Stimulated activated CD4-positive, alpha-beta T cell treated with anti-CD3 and anti-CD28 coated beads, Interleukin-15, amount 100 ng/mL, for 1 hour (primary cell): Measurements from ENCODE around the gene MFSD6L.
A peak's percentile ranks its signal among the peaks of the same experiment; 100 is the strongest.

ENCODE experiments used
- DNase-seq, 2 donors: peaks; one replicate each; pipeline ENCODE4 v3.0.0-alpha.2; 2020; ENCODE audit warnings: low read depth in 1 of 2, low spot score in 1 of 2

MFSD6L gene

DNA sequence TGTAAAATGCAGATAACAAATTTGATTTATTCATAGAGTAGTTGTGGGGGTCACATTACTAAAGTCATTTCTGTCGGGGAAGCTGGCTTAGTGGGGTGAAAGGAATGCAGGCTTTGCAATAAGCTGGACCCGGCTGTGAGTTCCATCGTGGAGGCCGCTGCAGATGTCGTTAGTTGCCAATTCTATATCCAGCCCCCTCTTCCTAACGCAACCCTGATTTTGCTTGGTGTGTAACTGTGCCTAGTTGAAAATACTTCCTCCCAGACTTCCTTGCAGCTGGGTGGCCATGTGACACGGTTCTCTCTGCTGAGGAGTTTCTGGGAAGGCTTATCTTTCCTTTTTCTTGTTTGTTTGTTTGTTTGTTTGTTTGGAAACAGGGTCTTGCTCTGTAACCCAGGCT lies 4.5 kb downstream of the MFSD6L start:
- no peak for DNase-seq

DNA sequence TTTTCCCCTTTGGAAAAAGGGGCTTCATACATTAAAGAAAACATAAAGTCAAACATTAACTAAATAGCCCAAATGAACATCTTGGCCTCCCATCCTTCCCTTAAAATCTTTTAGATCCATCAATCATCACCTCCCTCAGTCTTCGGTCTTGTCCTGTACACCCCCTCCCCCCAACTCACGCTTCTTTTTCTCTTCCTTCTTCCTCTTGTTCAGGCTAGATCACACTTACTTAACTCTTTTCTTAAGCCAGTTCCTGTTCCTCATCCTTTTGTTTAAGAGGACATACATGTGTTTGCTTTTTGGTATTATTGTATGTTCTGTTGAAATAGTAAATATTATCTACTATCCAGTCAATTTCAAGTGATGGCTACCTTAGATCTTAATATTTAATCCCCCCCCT lies 5.5 kb downstream of the MFSD6L start:
- DNase-seq: no peak

DNA sequence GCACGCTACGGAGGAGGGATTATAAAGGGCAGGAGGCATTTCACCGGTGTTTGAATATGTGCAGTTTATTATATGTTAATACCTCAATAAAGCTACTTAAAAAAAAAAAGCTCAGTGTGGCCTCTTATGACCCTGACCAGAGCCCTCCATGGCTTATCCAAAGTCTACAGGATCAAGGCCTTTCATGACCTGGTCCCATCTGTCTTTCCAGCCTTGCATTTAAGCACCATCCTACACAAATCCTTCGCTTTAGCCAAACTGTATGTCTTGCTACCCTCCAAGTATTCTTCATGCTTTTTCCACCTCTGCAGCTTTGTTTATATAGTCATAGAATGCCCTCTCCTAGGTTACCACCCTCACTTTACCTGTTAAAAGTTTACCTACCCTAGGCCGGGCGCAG lies 6.5 kb downstream of the MFSD6L start:
- no peak for DNase-seq

DNA sequence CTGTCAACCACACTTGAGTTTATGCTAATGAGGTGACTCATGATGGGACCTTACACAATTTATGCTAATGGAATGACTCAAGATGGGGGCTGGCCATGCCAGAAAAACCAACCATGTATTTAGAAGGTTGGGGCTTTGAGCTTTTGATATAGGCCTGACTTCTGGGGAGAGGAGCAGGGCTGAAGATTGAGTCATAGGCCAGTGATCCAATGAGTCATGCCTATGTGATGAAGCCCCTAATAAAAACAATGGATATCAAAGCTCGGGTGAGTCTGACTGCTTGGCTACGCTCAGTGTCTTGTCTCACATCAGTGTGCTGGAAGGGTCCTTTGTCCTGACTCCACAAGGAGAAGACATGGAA lies 7.3 kb downstream of the MFSD6L start:
- DNase-seq: no peak

GRCh38 chr17:8791248-8791909 lies 7.8 kb downstream of the MFSD6L start:
- no peak for DNase-seq

DNA sequence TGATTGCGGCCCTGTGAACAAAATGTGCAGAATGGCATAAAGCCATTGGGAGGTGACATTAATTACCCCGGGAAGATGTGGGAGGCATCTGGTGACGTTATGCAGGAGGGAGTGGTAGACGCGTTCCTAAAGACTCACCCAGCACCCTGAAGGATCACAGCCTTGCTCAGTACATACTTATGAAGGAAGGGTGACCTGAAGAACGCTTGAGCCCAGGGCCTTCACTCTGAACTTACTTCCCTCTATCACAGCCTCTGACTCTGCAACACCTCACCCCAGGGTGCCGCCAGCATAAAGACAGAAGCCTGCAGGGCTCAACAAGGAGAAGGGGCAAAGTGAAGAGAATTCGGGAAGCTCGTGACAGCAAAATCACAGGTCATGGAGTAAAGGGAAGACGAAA lies 9.4 kb downstream of the MFSD6L start:
- no peak for DNase-seq

DNA sequence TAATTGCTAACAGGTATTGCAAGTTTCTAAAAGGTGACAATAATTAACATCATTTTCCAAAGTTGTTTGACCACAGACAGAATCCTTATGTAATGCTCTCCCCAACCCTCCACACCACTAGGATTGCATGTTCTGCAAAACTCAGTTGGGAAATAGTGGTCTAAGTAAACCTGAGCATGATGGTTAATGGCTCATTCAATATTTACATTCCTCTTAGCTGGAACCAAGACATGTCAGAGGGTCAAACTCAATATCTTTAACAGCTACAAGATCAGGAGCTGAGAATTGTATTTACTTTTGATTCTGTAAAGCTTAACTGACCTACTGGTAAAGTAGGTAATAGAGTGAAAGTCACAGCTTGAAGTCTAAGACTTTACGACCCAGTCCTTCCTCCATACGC lies 10.2 kb downstream of the MFSD6L start:
- no peak for DNase-seq

- DNase-seq: peak; percentile 34 to 52
These were observed 13.4 kb downstream of the MFSD6L start for GRCh38 chr17:8785547-8786413.

GRCh38 chr17:8782176-8782575 lies 17.0 kb downstream of the MFSD6L start:
- no peak for DNase-seq

DNA sequence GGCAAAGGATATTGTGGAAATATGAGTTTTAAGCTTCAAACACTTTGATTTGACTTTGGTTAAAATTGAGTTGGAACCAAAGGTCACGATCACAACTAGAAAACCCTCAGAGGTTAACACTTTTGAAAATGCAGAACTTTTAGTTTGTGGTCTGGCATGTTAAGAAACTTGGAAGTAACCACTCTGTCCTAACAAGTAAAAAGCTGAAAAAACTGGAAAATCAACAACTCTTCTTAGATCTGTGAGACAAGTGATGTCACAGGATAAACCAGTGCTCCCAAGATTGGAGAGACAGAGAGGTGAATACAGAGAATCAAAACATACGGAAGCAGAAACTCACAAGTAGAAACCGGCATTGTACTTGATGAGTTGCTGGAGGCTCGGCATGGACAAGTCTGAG lies 17.4 kb downstream of the MFSD6L start:
- DNase-seq: no peak

GRCh38 chr17:8776881-8777280 lies 22.3 kb downstream of the MFSD6L start:
- DNase-seq: no peak

DNA sequence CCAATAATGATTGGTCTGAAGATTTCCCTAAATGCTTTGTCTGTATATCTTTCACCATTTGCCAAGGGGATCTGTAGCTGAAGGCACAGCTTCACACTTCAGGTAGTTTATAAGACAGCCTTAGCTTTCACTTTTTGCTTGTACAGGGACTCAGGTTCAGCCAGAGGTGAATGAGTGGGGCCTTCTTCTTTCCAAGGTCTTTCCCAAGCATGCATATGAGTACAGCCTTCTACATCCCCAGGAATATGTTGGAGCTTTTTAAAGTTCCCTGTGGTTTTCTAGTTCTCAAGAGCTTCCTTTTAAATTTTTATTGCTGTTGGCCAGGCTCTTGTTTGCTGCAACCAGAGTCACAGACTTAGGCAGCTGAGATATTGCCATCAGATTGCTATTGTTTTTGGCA lies 22.9 kb downstream of the MFSD6L start:
- DNase-seq: no peak

GRCh38 chr17:8766731-8767130 lies 32.4 kb downstream of the MFSD6L start:
- DNase-seq: no peak

DNA sequence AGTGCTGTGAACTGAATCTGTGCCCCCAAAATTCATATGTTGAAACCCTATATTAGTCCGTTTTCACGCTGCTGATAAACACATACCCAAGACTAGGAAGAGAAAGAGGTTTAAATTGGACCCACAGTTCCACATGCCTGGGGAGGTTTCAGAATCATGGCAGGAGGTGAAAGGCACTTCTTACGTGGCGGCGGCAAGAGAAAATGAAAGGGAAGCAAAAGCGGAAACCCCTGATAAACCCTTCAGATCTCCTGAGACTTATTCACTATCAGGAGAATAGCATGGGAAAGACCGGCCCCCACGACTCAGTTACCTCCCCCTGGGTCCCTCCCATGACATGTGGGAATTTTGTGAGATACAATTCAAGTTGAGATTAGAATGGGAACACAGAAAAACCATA lies 37.2 kb downstream of the MFSD6L start:
- no peak for DNase-seq

- DNase-seq: no peak
These were observed 41.0 kb downstream of the MFSD6L start, which contains the start of gene SPDYE4 for GRCh38 chr17:8758137-8758596. Gene SPDYE4, minus strand, starts transcription at chr17:8758546. Its CDS starts 164 bp downstream, at chr17:8758382.

GRCh38 chr17:8757189-8757588 lies 42.0 kb downstream of the MFSD6L start:
- no peak for DNase-seq

GRCh38 chr17:8755590-8756255 lies 43.4 kb downstream of the MFSD6L start:
- no peak for DNase-seq

DNA sequence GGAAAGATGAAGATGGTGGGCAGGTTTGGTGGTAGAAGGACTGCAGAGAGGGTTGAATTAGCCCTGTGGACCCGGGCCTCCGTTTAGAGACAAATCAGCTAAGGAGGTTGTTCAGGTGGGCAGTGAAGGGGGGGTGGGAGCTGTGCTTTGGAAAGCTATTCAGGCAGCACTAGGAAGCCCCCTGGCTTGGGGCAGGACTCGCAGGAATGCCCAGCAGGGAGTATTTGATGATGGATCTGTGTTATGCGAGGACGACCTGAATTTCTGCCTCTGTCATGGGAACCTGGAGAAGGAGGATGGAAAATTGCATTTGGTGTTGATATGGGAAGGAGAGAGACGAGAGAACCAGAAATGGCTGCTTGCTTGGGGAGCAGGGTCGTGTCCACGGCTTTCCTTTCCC lies 44.3 kb downstream of the MFSD6L start:
- no peak for DNase-seq

GRCh38 chr17:8753976-8754440 lies 45.2 kb downstream of the MFSD6L start:
- no peak for DNase-seq

- DNase-seq: no peak
These were observed 45.8 kb downstream of the MFSD6L start for GRCh38 chr17:8753136-8753975.

DNA sequence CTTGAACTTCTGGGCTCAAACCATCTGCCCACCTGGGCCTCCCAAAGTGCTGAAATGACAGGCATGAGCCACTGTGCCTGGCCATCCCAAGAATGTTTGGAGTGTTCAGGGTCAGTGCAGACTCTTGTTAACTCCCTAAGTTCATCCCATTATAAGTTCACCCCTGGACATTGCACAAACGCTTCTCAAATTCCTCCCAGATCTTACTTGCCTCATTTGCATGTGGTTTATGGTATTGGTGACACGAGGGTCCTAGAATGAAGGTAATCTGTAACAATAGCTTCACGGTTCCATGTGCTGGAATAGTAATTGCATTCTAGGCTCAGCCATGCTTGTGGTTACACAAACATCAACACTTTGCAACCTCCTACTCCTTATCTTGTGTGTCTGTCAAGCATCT lies 49.5 kb downstream of the MFSD6L start:
- DNase-seq: no peak
